Mesenchymal stem cell (in vitro differentiated cells and primary cell): ENCODE results near the gene GALNT12.

Experiments used
- DNase-seq: peaks from one replicate; pipeline ENCODE4 v3.0.0-alpha.2; 2013
- H2AFZ ChIP-seq: one replicate; pipeline ENCODE4 v1.6.1; 2013; ENCODE audit warnings: low read depth, mild to moderate bottlenecking, control low read depth, inconsistent platforms, low read length, moderate library complexity
- H2AK5ac ChIP-seq: 2 replicates; pipeline ENCODE4 v1.6.1; 2013; ENCODE audit warnings: low read length, moderate library complexity, mild to moderate bottlenecking, inconsistent platforms; ENCODE audit not compliant: severe bottlenecking
- H2BK120ac ChIP-seq: one replicate; pipeline ENCODE4 v1.6.1; 2013; ENCODE audit warnings: low read depth, mild to moderate bottlenecking, inconsistent platforms, low read length, moderate library complexity
- H2BK12ac ChIP-seq, 2 experiments: one replicate each; pipeline ENCODE4 v1.6.1; 2013; ENCODE audit warnings: inconsistent platforms in 2 of 2, low read length in 2 of 2, mild to moderate bottlenecking in 2 of 2, moderate library complexity in 2 of 2, control low read depth in 1 of 2
- H2BK15ac ChIP-seq: one replicate; pipeline ENCODE4 v1.6.1; 2013; ENCODE audit warnings: mild to moderate bottlenecking, low read depth, inconsistent platforms; ENCODE audit not compliant: poor library complexity, severe bottlenecking
- H2BK5ac ChIP-seq: 2 replicates; pipeline ENCODE4 v1.6.1; 2013; ENCODE audit warnings: low read depth, mild to moderate bottlenecking, low read length, control low read depth, inconsistent platforms; ENCODE audit not compliant: poor library complexity, severe bottlenecking
- H3K14ac ChIP-seq, 2 experiments: one replicate each; pipeline ENCODE4 v1.6.1; 2013; ENCODE audit warnings: inconsistent platforms in 2 of 2, low read length in 2 of 2, control low read depth in 1 of 2, mild to moderate bottlenecking in 1 of 2, moderate library complexity in 1 of 2
- H3K18ac ChIP-seq, 2 experiments: one replicate each; pipeline ENCODE4 v1.6.1; 2013; ENCODE audit warnings: inconsistent platforms in 2 of 2, low read length in 2 of 2, control low read depth in 1 of 2, low read depth in 1 of 2, mild to moderate bottlenecking in 1 of 2
- H3K23ac ChIP-seq, 2 experiments: one replicate each; pipeline ENCODE4 v1.6.1; 2013; ENCODE audit warnings: inconsistent platforms in 2 of 2, low read length in 2 of 2, mild to moderate bottlenecking in 2 of 2, moderate library complexity in 2 of 2, control low read depth in 1 of 2
- H3K27ac ChIP-seq: 2 replicates; pipeline ENCODE4 v1.5.1; 2013; ENCODE audit warnings: mild to moderate bottlenecking, moderate library complexity, low read length, control low read depth, inconsistent platforms; ENCODE audit not compliant: poor library complexity, severe bottlenecking
- H3K27me3 ChIP-seq, 2 experiments: 2 replicates each; pipeline versions ENCODE4 v1.6.1 to v1.7.0; 2013; ENCODE audit warnings: low read length in 2 of 2, mild to moderate bottlenecking in 2 of 2, moderate library complexity in 2 of 2, control low read depth in 1 of 2, inconsistent platforms in 1 of 2; ENCODE audit not compliant: control insufficient read depth in 1 of 2, insufficient read depth in 1 of 2
- H3K36me3 ChIP-seq, 2 experiments: 2 replicates each; pipeline versions ENCODE4 v1.6.1 to v1.7.0; 2013; ENCODE audit warnings: low read length in 2 of 2, control low read depth in 1 of 2, inconsistent platforms in 1 of 2, low read depth in 1 of 2, mild to moderate bottlenecking in 1 of 2; ENCODE audit not compliant: insufficient read depth in 2 of 2, control insufficient read depth in 1 of 2
- H3K4ac ChIP-seq, 2 experiments: one replicate each; pipeline ENCODE4 v1.6.1; 2013; ENCODE audit warnings: inconsistent platforms in 2 of 2, low read length in 2 of 2, mild to moderate bottlenecking in 2 of 2, moderate library complexity in 2 of 2, control low read depth in 1 of 2, low read depth in 1 of 2
- H3K4me1 ChIP-seq: 2 replicates; pipeline ENCODE4 v1.6.1; 2013; ENCODE audit warnings: low read depth, low read length, control low read depth; ENCODE audit not compliant: control insufficient read depth, insufficient read depth
- H3K4me2 ChIP-seq: 2 replicates; pipeline ENCODE4 v1.6.1; 2013; ENCODE audit warnings: low read length, mild to moderate bottlenecking, inconsistent platforms; ENCODE audit not compliant: poor library complexity, severe bottlenecking
- H3K4me3 ChIP-seq, 2 experiments: 2 replicates each; pipeline versions ENCODE4 v1.5.1 to v1.7.0; 2013; ENCODE audit warnings: low read length in 2 of 2, mild to moderate bottlenecking in 2 of 2, control low read depth in 1 of 2, low read depth in 1 of 2; ENCODE audit not compliant: insufficient read depth in 1 of 2
- H3K79me1 ChIP-seq: replicated peaks from 2 replicates; pipeline ENCODE4 v1.6.1; 2013; ENCODE audit warnings: mild to moderate bottlenecking, control low read depth, low read length, inconsistent platforms; ENCODE audit not compliant: poor library complexity, severe bottlenecking
- H3K9ac ChIP-seq: 2 replicates; pipeline ENCODE4 v1.7.0; 2013; ENCODE audit warnings: mild to moderate bottlenecking, low read length, moderate library complexity
- H3K9me3 ChIP-seq: 2 replicates; pipeline ENCODE4 v1.7.0; 2013; ENCODE audit warnings: mild to moderate bottlenecking, low read length; ENCODE audit not compliant: control insufficient read depth
- H4K8ac ChIP-seq: one replicate; pipeline ENCODE4 v1.6.1; 2013; ENCODE audit warnings: inconsistent platforms, mild to moderate bottlenecking, low read length, moderate library complexity
- H4K91ac ChIP-seq: one replicate; pipeline ENCODE4 v1.6.1; 2013; ENCODE audit warnings: mild to moderate bottlenecking, low read length, inconsistent platforms
- WGBS: methylation state at CpG from one replicate; pipeline ENCODE4 v1.1.7; 2013; ENCODE audit warnings: mixed read lengths; 5-methylcytosine and 5-hydroxymethylcytosine counted together

The GALNT12 gene

DNA sequence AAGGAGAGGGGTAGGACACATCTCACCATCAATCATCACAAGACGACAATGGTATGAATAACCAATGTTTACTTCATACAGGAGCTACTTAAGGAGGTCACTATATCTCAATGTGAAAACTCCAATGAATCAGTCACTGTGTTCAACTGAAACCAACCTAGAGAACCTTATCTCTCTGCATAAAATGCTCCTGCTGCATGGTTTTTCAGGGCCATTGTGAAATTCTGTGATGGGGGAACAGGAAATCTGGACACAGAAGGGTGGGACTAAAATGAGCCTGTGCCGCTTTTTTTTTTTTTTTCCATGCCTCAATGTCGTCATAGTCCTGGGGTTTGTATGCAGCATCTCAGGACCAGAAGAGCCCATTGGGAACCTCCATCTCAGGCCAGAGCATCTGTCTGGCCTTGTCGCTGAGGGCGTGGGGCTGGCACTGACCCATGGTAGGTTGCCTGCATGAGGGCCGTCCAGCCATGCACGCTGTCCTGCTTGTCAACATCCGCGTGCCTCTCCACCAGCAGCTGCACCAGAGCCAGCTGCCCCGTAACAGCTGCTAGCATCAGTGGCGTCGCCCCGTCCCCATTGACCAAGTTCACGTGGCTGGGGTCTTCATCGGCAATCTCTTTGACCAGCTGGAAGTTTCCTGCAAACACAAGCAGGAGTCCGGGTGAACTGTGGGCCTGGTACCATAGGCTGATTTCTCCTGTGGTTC lies 23.8 kb upstream of the GALNT12 start:
- H3K4me3 ChIP-seq: no peak overlapping the region
- H3K27ac ChIP-seq: no peak overlapping the region
- WGBS: 98% methylated on average over 15 of the region's 16 CpGs
- H2AFZ ChIP-seq: no peak overlapping the region
- H3K4me2 ChIP-seq: no peak overlapping the region
- H2BK15ac ChIP-seq: no peak overlapping the region
- no peak overlapping the region for H2BK12ac ChIP-seq
- H3K9me3 ChIP-seq: no peaks in the 10 kb centered on the region
- no peak overlapping the region for H2BK5ac ChIP-seq
- H3K79me1 ChIP-seq: peaks cover 14% of the 10 kb centered on the region
- H4K8ac ChIP-seq: no peak overlapping the region
- no peak overlapping the region for H3K4ac ChIP-seq
- no peak overlapping the region for H3K9ac ChIP-seq
- peaks cover 16% of the 10 kb centered on the region for H3K4me1 ChIP-seq
- no peak overlapping the region for H2BK120ac ChIP-seq
- no peak overlapping the region for H2AK5ac ChIP-seq
- H3K14ac ChIP-seq: peak overlapping the region in 1 of 2 experiments; percentile 61
- no peak overlapping the region for H3K18ac ChIP-seq
- peaks cover 44 to 59% of the 10 kb centered on the region in 2 experiments for H3K36me3 ChIP-seq
- DNase-seq: no peak
- no peaks in the 10 kb centered on the region for H3K27me3 ChIP-seq
- H3K23ac ChIP-seq: no peak overlapping the region
- no peak overlapping the region for H4K91ac ChIP-seq

GRCh38 chr9:98784831-98785806 lies 22.4 kb upstream of the GALNT12 start:
- Histone ChIP-seq H2BK5ac (no peak overlapping the region), H3K4me2 (no peak overlapping the region), H2BK120ac (no peak overlapping the region), H3K4me1 (peaks cover 10% of the 10 kb centered on the region), H2BK12ac (peak overlapping the region in 1 of 2 experiments; percentile 4), H2AFZ (no peak overlapping the region), H3K9ac (peak overlapping the region; percentile 29), H3K4me3 (no peak overlapping the region), H2AK5ac (no peak overlapping the region), H4K91ac (no peak overlapping the region), H3K4ac (no peak overlapping the region), H3K79me1 (peaks cover 21% of the 10 kb centered on the region), H3K14ac (no peak overlapping the region), H3K27ac (no peak overlapping the region), H3K23ac (no peak overlapping the region), H2BK15ac (no peak overlapping the region), H4K8ac (no peak overlapping the region), H3K27me3 (no peaks in the 10 kb centered on the region), H3K9me3 (no peaks in the 10 kb centered on the region), H3K18ac (no peak overlapping the region), H3K36me3 (peaks cover 47 to 66% of the 10 kb centered on the region in 2 experiments)
- 82% methylated on average over 11 of the region's 11 CpGs for WGBS
- no peak for DNase-seq

- Histone ChIP-seq H4K8ac (no peak overlapping the region), H2BK5ac (no peak overlapping the region), H2AK5ac (no peak overlapping the region), H3K27me3 (no peaks in the 10 kb centered on the region), H3K23ac (no peak overlapping the region), H2AFZ (no peak overlapping the region), H3K9me3 (no peaks in the 10 kb centered on the region), H3K27ac (no peak overlapping the region), H3K79me1 (peaks cover 26% of the 10 kb centered on the region), H3K4ac (no peak overlapping the region), H3K9ac (no peak overlapping the region), H3K36me3 (peaks cover 40 to 50% of the 10 kb centered on the region in 2 experiments), H3K18ac (no peak overlapping the region), H3K4me2 (no peak overlapping the region), H2BK12ac (no peak overlapping the region), H2BK15ac (no peak overlapping the region), H2BK120ac (no peak overlapping the region), H3K4me1 (peaks cover 24% of the 10 kb centered on the region), H3K4me3 (no peak overlapping the region), H4K91ac (no peak overlapping the region), H3K14ac (no peak overlapping the region)
- 95% methylated on average over 4 of the region's 4 CpGs for WGBS
- DNase-seq: no peak
These were observed 20.5 kb upstream of the GALNT12 start for GRCh38 chr9:98786750-98787510.
